GM13976 (cell line): Measurements from ENCODE around the gene ZNF557.

Experiments used
- DNase-seq: peaks from one replicate; pipeline ENCODE4 v3.0.0; 2012; ENCODE audit warnings: low spot score
- CTCF ChIP-seq: IDR thresholded peaks from 2 replicates; pipeline ENCODE4 v1.5.1; 2012; ENCODE audit warnings: borderline replicate concordance, mild to moderate bottlenecking; ENCODE audit not compliant: insufficient read depth; ENCODE audit errors: extremely low read depth, missing control alignments, control extremely low read depth
- in situ Hi-C: fragments of 300-500 bp; cut with MboI; formaldehyde crosslinking; loops from one replicate; pipeline ENCODE4 v1.12.0; 2022; ENCODE audit warnings: low sequenced_read_pairs, mixed read lengths, inconsistent platforms; ENCODE audit not compliant: unreplicated experiment

Gene ZNF557

DNA sequence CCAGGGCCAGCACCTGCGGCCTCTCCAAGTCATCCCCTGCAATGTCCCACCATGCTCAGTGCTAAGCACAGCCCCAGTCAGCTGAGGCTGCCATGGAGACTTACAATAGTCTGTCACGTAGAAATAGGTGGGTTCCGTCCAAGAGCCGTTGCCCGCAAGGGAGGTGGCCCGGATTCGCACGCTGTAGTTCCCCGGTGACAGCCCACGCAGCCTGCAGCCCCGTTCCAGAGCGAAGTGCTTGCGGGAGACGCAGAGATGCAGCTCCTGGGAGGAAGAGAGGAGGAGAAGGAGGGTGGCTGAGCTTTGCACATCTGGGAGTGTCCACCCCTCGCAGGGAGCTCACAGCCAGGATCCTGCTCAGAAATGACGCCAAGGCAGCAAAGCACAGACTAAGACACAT, 62.6 kb downstream of the ZNF557 start:
- in situ Hi-C loops = loop anchor here (25.0 kb wide), 1 partner anchor 205 kb away; the partner anchor contains the start of gene ARHGEF18
- no peak for TF ChIP-seq CTCF
- no peak for DNase-seq

DNA sequence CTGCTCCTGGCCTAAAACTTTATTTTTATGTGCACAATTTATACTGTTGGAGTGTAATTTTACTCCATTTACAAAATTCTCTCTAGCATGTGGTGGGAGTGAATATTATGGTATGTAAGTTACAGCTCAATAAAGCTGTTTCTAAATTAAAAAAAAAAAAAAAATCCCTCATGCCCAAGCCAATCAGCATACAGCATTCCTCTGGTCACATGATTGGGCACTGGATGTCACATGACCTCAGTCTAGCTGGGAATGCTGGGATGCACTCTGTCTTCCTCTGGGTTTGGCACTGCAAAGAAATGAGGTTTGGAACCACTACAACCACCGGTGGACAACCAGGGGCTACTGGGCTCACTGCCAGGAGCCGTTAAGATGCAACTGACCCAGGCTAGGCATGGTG, 67.6 kb downstream of the ZNF557 start:
- TF ChIP-seq CTCF = no peak

More for the DNA sequence above, 67.6 kb downstream of the ZNF557 start:
- in situ Hi-C loops = loop anchor here (25.0 kb wide), 1 partner anchor 200 kb away; the partner anchor contains the start of gene ARHGEF18
- DNase-seq = no peak
